Measurements from ENCODE around the gene RPL37A.

The RPL37A gene

DNA sequence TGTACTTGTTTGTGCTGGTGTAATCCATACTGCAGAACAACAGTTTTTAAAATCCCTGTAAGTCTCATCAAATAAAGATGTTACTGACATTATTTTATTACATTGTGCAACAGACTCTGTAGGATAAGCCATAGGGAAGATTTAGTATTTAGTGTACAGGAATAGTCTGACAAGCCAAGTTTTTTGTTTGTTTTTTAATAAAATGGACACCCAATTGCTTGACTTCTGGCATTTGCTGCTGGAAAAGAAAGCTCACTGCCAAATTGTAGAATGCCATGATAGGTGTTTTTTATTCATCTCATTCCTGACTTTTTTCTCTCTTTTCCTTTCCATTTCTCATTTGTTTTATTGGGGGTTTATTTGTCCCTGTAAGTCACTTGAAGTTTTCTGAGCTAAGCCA, 48.3 kb upstream of the RPL37A start:
- Histone ChIP-seq H3K9me3 (ENCODE audit: control insufficient read depth, insufficient read depth, low read depth, low read length) (no peaks in the 10 kb centered on the region), H3K27ac (ENCODE audit: extremely low read depth, low read depth, low read length) (no peak overlapping the region), H3K36me3 (ENCODE audit: control insufficient read depth in 2 of 2, insufficient read depth in 1 of 2, low read length in 2 of 2) (peaks cover 14 to 92% of the 10 kb centered on the region in 2 experiments), H3K4me1 (ENCODE audit: control insufficient read depth, insufficient read depth, low read length) (no peaks in the 10 kb centered on the region), H3K4me3 (ENCODE audit: low read depth, low read length) (no peak overlapping the region)
- TF ChIP-seq, protein P1, sequence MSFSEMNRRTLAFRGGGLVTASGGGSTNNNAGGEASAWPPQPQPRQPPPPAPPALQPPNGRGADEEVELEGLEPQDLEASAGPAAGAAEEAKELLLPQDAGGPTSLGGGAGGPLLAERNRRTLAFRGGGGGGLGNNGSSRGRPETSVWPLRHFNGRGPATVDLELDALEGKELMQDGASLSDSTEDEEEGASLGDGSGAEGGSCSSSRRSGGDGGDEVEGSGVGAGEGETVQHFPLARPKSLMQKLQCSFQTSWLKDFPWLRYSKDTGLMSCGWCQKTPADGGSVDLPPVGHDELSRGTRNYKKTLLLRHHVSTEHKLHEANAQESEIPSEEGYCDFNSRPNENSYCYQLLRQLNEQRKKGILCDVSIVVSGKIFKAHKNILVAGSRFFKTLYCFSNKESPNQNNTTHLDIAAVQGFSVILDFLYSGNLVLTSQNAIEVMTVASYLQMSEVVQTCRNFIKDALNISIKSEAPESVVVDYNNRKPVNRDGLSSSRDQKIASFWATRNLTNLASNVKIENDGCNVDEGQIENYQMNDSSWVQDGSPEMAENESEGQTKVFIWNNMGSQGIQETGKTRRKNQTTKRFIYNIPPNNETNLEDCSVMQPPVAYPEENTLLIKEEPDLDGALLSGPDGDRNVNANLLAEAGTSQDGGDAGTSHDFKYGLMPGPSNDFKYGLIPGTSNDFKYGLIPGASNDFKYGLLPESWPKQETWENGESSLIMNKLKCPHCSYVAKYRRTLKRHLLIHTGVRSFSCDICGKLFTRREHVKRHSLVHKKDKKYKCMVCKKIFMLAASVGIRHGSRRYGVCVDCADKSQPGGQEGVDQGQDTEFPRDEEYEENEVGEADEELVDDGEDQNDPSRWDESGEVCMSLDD (tag by site-specific recombination; IDR thresholded peaks at IDR 0.05): no peak
- no peak for TF ChIP-seq ZNF416 (tag by site-specific recombination; IDR thresholded peaks at IDR 0.05)
- no peak for TF ChIP-seq ZNF24 (tag by site-specific recombination; IDR thresholded peaks at IDR 0.05)
- no peak for TF ChIP-seq ZNF184 (tag by site-specific recombination; IDR thresholded peaks at IDR 0.05)
- no peak for TF ChIP-seq ZNF16 (tag by site-specific recombination; IDR thresholded peaks at IDR 0.05; ENCODE audit: low read depth)
- ChIA-PET CTCF (no interaction called here), POLR2A (no interaction called here)

DNA sequence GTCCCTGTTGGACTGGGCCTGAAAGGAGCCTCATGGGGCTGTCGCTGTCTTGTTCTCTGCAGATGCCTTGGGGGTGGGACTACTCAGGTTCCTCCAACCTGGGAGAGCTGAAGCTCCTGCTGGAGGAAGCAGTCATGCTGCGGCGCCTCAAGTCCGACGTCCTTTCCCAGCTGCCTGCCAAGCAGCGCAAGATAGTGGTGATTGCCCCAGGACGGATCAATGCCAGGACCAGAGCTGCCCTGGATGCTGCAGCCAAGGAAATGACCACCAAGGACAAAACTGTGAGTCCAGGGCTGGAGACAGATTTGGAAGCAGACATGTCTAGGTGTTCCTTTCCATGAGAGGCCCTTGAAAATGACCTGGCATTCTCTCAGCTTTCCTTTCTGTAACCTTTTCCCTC, 47.9 kb upstream of the RPL37A start:
- Histone ChIP-seq H3K4me3 (ENCODE audit: low read depth, low read length) (no peak overlapping the region), H3K4me1 (ENCODE audit: control insufficient read depth, insufficient read depth, low read length) (no peaks in the 10 kb centered on the region), H3K36me3 (ENCODE audit: control insufficient read depth in 2 of 2, insufficient read depth in 1 of 2, low read length in 2 of 2) (peaks cover 14 to 93% of the 10 kb centered on the region in 2 experiments), H3K9me3 (ENCODE audit: control insufficient read depth, insufficient read depth, low read depth, low read length) (no peaks in the 10 kb centered on the region), H3K27ac (ENCODE audit: extremely low read depth, low read depth, low read length) (no peak overlapping the region)
- ChIA-PET POLR2A (no interaction called here), CTCF (no interaction called here)
- TF ChIP-seq ZNF24 (tag by site-specific recombination; IDR thresholded peaks at IDR 0.05) (no peak), OSR2 (tag by site-specific recombination; IDR thresholded peaks at IDR 0.05) (no peak), ZNF426 (tag by site-specific recombination; IDR thresholded peaks at IDR 0.05) (no peak), FEZF1 (tag by site-specific recombination; IDR thresholded peaks at IDR 0.05) (no peak), ZNF621 (tag by site-specific recombination; IDR thresholded peaks at IDR 0.05) (no peak), ZNF624 (tag by site-specific recombination; IDR thresholded peaks at IDR 0.05) (no peak)
- TF ChIP-seq, protein P2, sequence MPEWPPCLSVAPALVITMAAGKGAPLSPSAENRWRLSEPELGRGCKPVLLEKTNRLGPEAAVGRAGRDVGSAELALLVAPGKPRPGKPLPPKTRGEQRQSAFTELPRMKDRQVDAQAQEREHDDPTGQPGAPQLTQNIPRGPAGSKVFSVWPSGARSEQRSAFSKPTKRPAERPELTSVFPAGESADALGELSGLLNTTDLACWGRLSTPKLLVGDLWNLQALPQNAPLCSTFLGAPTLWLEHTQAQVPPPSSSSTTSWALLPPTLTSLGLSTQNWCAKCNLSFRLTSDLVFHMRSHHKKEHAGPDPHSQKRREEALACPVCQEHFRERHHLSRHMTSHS (tag by site-specific recombination; IDR thresholded peaks at IDR 0.05): no peak
- TF ChIP-seq, protein P3, sequence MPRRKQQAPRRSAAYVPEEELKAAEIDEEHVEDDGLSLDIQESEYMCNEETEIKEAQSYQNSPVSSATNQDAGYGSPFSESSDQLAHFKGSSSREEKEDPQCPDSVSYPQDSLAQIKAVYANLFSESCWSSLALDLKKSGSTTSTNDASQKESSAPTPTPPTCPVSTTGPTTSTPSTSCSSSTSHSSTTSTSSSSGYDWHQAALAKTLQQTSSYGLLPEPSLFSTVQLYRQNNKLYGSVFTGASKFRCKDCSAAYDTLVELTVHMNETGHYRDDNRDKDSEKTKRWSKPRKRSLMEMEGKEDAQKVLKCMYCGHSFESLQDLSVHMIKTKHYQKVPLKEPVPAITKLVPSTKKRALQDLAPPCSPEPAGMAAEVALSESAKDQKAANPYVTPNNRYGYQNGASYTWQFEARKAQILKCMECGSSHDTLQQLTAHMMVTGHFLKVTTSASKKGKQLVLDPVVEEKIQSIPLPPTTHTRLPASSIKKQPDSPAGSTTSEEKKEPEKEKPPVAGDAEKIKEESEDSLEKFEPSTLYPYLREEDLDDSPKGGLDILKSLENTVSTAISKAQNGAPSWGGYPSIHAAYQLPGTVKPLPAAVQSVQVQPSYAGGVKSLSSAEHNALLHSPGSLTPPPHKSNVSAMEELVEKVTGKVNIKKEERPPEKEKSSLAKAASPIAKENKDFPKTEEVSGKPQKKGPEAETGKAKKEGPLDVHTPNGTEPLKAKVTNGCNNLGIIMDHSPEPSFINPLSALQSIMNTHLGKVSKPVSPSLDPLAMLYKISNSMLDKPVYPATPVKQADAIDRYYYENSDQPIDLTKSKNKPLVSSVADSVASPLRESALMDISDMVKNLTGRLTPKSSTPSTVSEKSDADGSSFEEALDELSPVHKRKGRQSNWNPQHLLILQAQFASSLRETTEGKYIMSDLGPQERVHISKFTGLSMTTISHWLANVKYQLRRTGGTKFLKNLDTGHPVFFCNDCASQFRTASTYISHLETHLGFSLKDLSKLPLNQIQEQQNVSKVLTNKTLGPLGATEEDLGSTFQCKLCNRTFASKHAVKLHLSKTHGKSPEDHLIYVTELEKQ (tag by site-specific recombination; IDR thresholded peaks at IDR 0.05; ENCODE audit: borderline replicate concordance): no peak

DNA sequence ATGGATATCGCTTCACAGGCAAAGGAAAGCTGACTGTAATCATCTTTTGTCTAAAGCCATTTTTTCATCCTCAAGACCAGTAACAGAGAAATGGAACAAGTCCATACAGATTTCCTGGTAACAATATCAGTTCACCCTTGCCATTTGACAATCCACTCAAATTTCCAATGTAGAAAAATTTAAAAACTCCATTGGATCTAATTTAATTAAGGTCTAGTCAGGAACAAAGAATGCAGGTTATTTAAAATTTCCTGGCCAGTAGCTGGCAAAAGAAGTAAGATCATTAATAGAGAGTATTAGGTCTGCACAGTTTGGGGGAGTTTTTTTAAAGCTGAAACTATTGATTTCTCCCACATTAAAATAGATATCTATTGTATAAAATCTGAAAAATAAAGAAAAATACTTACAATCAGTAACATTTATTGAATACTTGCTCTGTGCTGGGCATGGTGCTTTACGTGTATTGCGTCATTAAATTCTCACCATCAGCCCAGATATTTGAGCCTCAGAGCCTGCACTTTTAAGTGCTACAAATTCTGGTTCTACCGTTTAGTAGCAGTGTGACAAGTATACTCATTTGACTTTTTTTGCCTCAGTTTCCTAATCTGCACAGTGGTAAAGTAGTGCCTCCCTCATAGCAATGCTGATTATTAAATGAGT, 44.6 kb upstream of the RPL37A start:
- Histone ChIP-seq H3K27ac (ENCODE audit: extremely low read depth, low read depth, low read length) (no peak overlapping the region), H3K4me1 (ENCODE audit: control insufficient read depth, insufficient read depth, low read length) (no peaks in the 10 kb centered on the region), H3K36me3 (ENCODE audit: control insufficient read depth in 2 of 2, insufficient read depth in 1 of 2, low read length in 2 of 2) (peaks cover 7 to 61% of the 10 kb centered on the region in 2 experiments), H3K4me3 (ENCODE audit: low read depth, low read length) (no peak overlapping the region), H3K9me3 (ENCODE audit: control insufficient read depth, insufficient read depth, low read depth, low read length) (no peaks in the 10 kb centered on the region)
- ChIA-PET POLR2A (interaction anchor here (0.7 kb wide), 1 partner anchor 9 kb away, joined by 3 read pairs; no protein-coding TSS in a partner anchor), CTCF (interaction anchor here (0.6 kb wide), 1 partner anchor 209 kb away, joined by 3 read pairs; no protein-coding TSS in a partner anchor)
- TF ChIP-seq ZNF121 (tag by site-specific recombination; IDR thresholded peaks at IDR 0.05) (no peak), ZNF324 (tag by site-specific recombination; IDR thresholded peaks at IDR 0.05) (no peak), EGR2 (tag by site-specific recombination; IDR thresholded peaks at IDR 0.05; ENCODE audit: low read depth) (no peak), ZNF654 (tag by site-specific recombination; IDR thresholded peaks at IDR 0.05; ENCODE audit: low read depth) (no peak), ZNF549 (tag by site-specific recombination; IDR thresholded peaks at IDR 0.05) (no peak), ZBTB17 (tag by site-specific recombination; IDR thresholded peaks at IDR 0.05) (no peak), ZNF366 (tag by site-specific recombination; conservative IDR thresholded peaks at IDR 0.05) (no peak), ZNF157 (tag by site-specific recombination; IDR thresholded peaks at IDR 0.05) (no peak), GLI2 (tag by site-specific recombination; IDR thresholded peaks at IDR 0.05; ENCODE audit: borderline replicate concordance, low read depth) (no peak), FEZF1 (tag by site-specific recombination; IDR thresholded peaks at IDR 0.05) (no peak), ZNF211 (tag by site-specific recombination; IDR thresholded peaks at IDR 0.05; ENCODE audit: low read depth) (no peak)

All from HEK293 (cell line).